ENCODE data around the gene MICA.

- TF ChIP-seq CTCF (IDR thresholded peaks at IDR 0.05) (no peak), EZH2phosphoT487 (IDR thresholded peaks at IDR 0.05; ENCODE audit: borderline replicate concordance, low read depth) (no peak), MXI1 (IDR thresholded peaks at IDR 0.05; ENCODE audit: low read depth, low read length) (no peak), CHD2 (IDR thresholded peaks at IDR 0.05; ENCODE audit: low read length, partially characterized antibody) (no peak), TCF12 (IDR thresholded peaks at IDR 0.05) (no peak), MAX (IDR thresholded peaks at IDR 0.05; ENCODE audit: low read depth) (no peak)
Measured at GRCh38 chr6:31462026-31462963, 58.9 kb downstream of the MICA start.
